Lower leg skin (tissue), 4 donors: ENCODE results near the gene DNAJA2. TPM values are rescaled to one million over a fixed set of nuclear protein-coding genes. Genes with fewer than 3 reads are reported as not detected.

Experiments used
- DNase-seq, 2 donors: peaks; one replicate each; pipeline ENCODE4 v3.0.0-alpha.2; 2019; ENCODE audit warnings: low spot score in 2 of 2
- H3K4me3 ChIP-seq: fragments of 200-600 bp; sonication (generic); 2 replicates; pipeline ENCODE4 v1.5.1; 2017; ENCODE audit warnings: mild to moderate bottlenecking, low read depth; ENCODE audit not compliant: poor library complexity, severe bottlenecking
- CTCF ChIP-seq, 3 donors: fragments of 450-650 bp; IDR thresholded peaks; one replicate each; pipeline ENCODE4 v1.5.1; 2016; ENCODE audit warnings: antibody characterized with exemption in 3 of 3, mild to moderate bottlenecking in 3 of 3, moderate library complexity in 2 of 3
- POLR2A ChIP-seq, 2 donors: fragments of 450-650 bp; IDR thresholded peaks; one replicate each; pipeline ENCODE4 v1.6.1; 2016 to 2017; ENCODE audit warnings: antibody characterized with exemption in 2 of 2, mild to moderate bottlenecking in 1 of 2, moderate library complexity in 1 of 2
- WGBS, 2 donors: methylation state at CpG; one replicate each; pipeline ENCODE4 v1.1.5; 2018; 5-methylcytosine and 5-hydroxymethylcytosine counted together
- intact Hi-C: fragments of 100-400 bp; cut with DNase I; formaldehyde crosslinking; loops from one replicate; pipeline ENCODE4 v1.15.0; 2023; ENCODE audit warnings: low total_unique reads
- total RNA-seq, 4 donors: library from RNA; depleted of rRNA; stranded (reverse); fragments of >200 nt; gene quantifications; one replicate each; pipeline ENCODE4 v1.1.0, GENCODE V29; 2016

The DNAJA2 gene
- total RNA-seq, 4 donors from 2014 or later, result 49.9 to 57.6 (median 52.1) TPM

GRCh38 chr16:46997844-46998243 lies 24.4 kb upstream of the DNAJA2 start:
- 92 to 93% methylated on average over 3 of the region's 3 CpGs for WGBS, 2 donors
- DNase-seq, result peak in 1 of 2 donors; percentile 17
- TF ChIP-seq CTCF (IDR thresholded peaks at IDR 0.05), result no peak
- no peak overlapping the region for H3K4me3 ChIP-seq
- intact Hi-C loops, result no loop called here

GRCh38 chr16:46996952-46997458 lies 23.5 kb upstream of the DNAJA2 start:
- no peak overlapping the region for H3K4me3 ChIP-seq
- WGBS, 2 donors, result 89 to 98% methylated on average over 2 of the region's 2 CpGs
- intact Hi-C loops, result no loop called here
- DNase-seq, result peak in 1 of 2 donors; percentile 3
- TF ChIP-seq POLR2A (IDR thresholded peaks at IDR 0.05) (no peak), CTCF (IDR thresholded peaks at IDR 0.05) (no peak)

GRCh38 chr16:46996391-46996790 lies 22.9 kb upstream of the DNAJA2 start:
- intact Hi-C loops, result no loop called here
- no peak for DNase-seq
- WGBS, 2 donors, result 58% methylated on average over 1 of the region's 1 CpG
- no peak overlapping the region for H3K4me3 ChIP-seq
- TF ChIP-seq CTCF (IDR thresholded peaks at IDR 0.05) (no peak), POLR2A (IDR thresholded peaks at IDR 0.05) (no peak)

- TF ChIP-seq POLR2A (IDR thresholded peaks at IDR 0.05) (no peak), CTCF (IDR thresholded peaks at IDR 0.05) (no peak)
- no peak overlapping the region for H3K4me3 ChIP-seq
- DNase-seq, result no peak
- intact Hi-C loops, result no loop called here
- WGBS, 2 donors, result 91 to 94% methylated on average over 14 to 15 of the region's 16 CpGs
Observed at GRCh38 chr16:46991729-46992704, 18.5 kb upstream of the DNAJA2 start.

- H3K4me3 ChIP-seq, result no peak overlapping the region
- 57 to 72% methylated on average over 3 of the region's 3 CpGs for WGBS, 2 donors
- intact Hi-C loops, result no loop called here
- TF ChIP-seq CTCF (IDR thresholded peaks at IDR 0.05) (no peak), POLR2A (IDR thresholded peaks at IDR 0.05) (no peak)
- no peak for DNase-seq
Observed at GRCh38 chr16:46986896-46987295, 13.4 kb upstream of the DNAJA2 start.
